Colonic mucosa (tissue), 4 donors: ENCODE data around the gene SLC25A52. TPM values are rescaled to one million over a fixed set of nuclear protein-coding genes. Genes with fewer than 3 reads are reported as not detected.
"Not testable (repeated sequence)": the region's sequence is repeated elsewhere in the genome, so short reads cannot be mapped to it uniquely, and the experiment has no call there.

ENCODE experiments used
- DNase-seq: peaks from one replicate; pipeline ENCODE4 v3.0.0-alpha.2; 2020
- H3K27ac ChIP-seq: fragments of 200-600 bp; one replicate; pipeline ENCODE4 v1.8.0; 2021
- H3K27me3 ChIP-seq: fragments of 200-600 bp; one replicate; pipeline ENCODE4 v1.8.0; 2021
- H3K36me3 ChIP-seq: fragments of 200-600 bp; one replicate; pipeline ENCODE4 v1.8.0; 2021
- H3K4me1 ChIP-seq: fragments of 200-600 bp; one replicate; pipeline ENCODE4 v1.8.0; 2021; ENCODE audit warnings: mild to moderate bottlenecking
- H3K4me3 ChIP-seq: fragments of 200-600 bp; one replicate; pipeline ENCODE4 v1.8.0; 2021
- H3K9ac ChIP-seq, 2 donors: one replicate each; pipeline ENCODE4 v1.7.0; 2013; ENCODE audit warnings: control low read depth in 2 of 2, low read depth in 2 of 2, low read length in 2 of 2
- H3K9me3 ChIP-seq: fragments of 200-600 bp; one replicate; pipeline ENCODE4 v1.8.0; 2021
- intact Hi-C: fragments of 100-400 bp; cut with DNase I; formaldehyde crosslinking; loops from one replicate; pipeline ENCODE4 v1.14.1; 2022
- total RNA-seq, 2 donors: library from RNA; stranded (reverse); fragmentation: NEBNext Ultra II Directional in 1 of 2; extraction: Animal tissue kit (Norgen Biotek cat#: 25700) in 1 of 2; gene quantifications; one replicate each; pipeline ENCODE4 v1.2.1, GENCODE V29; 2021
- TF ChIP-seq, protein P1 (sequence below): fragments of 200-600 bp; IDR thresholded peaks from one replicate; pipeline ENCODE4 v1.8.0; 2022; ENCODE audit warnings: antibody characterized with exemption, mild to moderate bottlenecking
- donor health status: healthy.
- donor health status: DM: no; HTN: no; CAD: no.
- donor health status: DM: no; HTN: no; CAD: no.

SLC25A52 gene
- total RNA-seq, 2 donors from 2014 or later = not detected

DNA sequence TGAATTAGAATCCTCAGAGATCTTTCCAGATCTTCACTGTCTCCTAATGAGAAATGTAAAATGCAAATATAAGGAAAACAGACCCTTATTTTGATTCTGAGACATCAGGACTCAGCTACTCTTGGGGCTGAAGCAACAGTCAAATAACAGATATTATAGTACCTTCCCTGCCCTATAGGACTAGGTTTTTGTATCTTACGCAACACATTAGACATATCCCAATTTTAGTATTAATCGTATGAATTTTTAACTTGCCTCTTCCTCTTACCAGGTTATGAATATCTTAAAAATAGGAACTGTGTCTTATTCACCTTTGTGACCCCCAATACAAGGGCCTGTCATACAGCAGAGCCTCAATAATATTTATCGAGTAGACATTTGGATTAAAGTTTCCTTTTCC lies 12.0 kb upstream of the SLC25A52 start:
- H3K27ac ChIP-seq = no peak overlapping the region
- H3K27me3 ChIP-seq = no peaks in the 10 kb centered on the region
- no peaks in the 10 kb centered on the region for H3K36me3 ChIP-seq
- TF ChIP-seq, protein P1, sequence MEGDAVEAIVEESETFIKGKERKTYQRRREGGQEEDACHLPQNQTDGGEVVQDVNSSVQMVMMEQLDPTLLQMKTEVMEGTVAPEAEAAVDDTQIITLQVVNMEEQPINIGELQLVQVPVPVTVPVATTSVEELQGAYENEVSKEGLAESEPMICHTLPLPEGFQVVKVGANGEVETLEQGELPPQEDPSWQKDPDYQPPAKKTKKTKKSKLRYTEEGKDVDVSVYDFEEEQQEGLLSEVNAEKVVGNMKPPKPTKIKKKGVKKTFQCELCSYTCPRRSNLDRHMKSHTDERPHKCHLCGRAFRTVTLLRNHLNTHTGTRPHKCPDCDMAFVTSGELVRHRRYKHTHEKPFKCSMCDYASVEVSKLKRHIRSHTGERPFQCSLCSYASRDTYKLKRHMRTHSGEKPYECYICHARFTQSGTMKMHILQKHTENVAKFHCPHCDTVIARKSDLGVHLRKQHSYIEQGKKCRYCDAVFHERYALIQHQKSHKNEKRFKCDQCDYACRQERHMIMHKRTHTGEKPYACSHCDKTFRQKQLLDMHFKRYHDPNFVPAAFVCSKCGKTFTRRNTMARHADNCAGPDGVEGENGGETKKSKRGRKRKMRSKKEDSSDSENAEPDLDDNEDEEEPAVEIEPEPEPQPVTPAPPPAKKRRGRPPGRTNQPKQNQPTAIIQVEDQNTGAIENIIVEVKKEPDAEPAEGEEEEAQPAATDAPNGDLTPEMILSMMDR = no peak
- intact Hi-C loops = no loop called here
- no peaks in the 10 kb centered on the region for H3K9me3 ChIP-seq
- DNase-seq = no peak
- no peak overlapping the region for H3K4me3 ChIP-seq
- no peaks in the 10 kb centered on the region for H3K4me1 ChIP-seq
- no peak overlapping the region for H3K9ac ChIP-seq

DNA sequence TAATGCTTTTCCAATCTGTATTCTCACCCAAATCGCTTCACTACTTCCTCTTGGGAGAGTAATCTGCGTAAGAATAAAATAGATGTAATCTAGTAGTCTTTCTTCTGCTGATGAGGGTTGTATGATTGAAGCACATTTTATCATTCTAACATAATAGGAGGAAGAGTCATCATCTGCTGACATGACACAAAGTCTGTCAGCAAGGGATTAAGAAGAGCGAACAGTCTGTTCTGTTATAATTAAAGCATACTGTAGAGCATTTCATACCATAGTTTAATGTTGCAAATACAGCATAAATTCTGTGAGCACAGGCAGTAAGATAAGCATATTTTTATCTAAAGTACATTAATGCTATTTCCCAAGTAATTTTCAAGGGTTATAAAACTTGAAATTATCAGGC lies 10.4 kb downstream of the SLC25A52 start:
- no peak for DNase-seq
- H3K9me3 ChIP-seq = no peaks in the 10 kb centered on the region
- no peaks in the 10 kb centered on the region for H3K36me3 ChIP-seq
- H3K4me1 ChIP-seq = no peaks in the 10 kb centered on the region
- H3K27me3 ChIP-seq = no peaks in the 10 kb centered on the region
- H3K9ac ChIP-seq = no peak overlapping the region
- H3K4me3 ChIP-seq = no peak overlapping the region
- H3K27ac ChIP-seq = no peak overlapping the region
- intact Hi-C loops = no loop called here
- TF ChIP-seq, protein P1 = no peak

DNA sequence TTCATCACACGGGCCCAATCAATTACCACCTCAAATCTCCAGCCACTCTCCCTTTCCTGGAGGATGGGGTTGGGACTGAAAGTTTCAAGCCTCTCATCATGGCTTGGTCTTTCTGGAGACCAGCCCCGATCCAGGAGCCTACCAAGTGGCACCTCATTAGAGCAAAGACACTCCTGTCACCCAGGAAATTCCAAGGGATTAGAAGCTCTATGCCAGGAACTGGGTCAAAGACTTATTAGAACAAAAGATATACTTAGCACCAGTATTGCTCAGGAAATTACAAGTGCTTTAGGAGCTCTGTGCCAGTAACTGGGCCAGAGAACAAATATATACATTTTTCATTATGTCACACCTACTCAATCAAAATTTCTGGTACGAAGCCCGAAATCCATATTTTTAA lies 14.3 kb downstream of the SLC25A52 start:
- TF ChIP-seq, protein P1 = no peak
- Histone ChIP-seq H3K4me3 (no peak overlapping the region), H3K36me3 (no peaks in the 10 kb centered on the region), H3K9ac (no peak overlapping the region), H3K27me3 (no peaks in the 10 kb centered on the region), H3K4me1 (no peaks in the 10 kb centered on the region), H3K27ac (no peak overlapping the region), H3K9me3 (no peaks in the 10 kb centered on the region)
- DNase-seq = no peak
- intact Hi-C loops = loop anchor here (5.0 kb wide), 1 partner anchor 231 kb away; no protein-coding TSS in a partner anchor

DNA sequence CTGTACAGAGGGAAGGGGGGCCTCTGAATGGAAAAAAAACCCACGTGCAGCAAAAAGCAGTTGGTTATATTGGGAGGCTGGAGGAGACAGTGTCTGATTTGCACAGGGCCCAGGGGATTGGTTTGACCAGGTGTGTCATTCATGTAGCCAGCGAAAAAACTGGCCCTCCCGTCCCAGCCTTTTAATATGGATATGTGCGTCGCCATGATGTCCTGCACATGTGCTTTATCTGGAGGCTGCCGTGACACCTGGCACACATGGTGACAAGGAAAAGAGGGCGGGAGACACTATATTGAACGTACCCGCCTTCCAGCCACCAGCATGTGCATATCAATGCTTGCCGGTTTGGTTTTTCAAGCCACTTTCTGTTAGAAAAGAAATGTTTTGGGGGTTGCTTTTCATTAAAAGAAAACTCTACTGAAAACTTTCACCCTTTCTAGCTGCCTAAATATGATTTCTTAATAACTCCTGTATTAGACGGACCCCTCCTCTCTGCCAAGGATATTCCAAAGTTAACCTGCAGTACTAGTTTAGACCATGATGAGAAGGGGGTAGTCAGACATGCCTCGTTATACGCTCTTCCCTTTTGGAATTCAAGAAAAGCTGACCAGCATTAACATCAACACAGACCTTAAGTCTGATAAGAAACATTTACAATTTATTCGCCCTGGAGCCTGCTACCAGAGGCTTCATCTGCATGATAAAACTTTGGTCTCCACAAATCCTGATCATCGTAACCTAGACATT lies 16.2 kb downstream of the SLC25A52 start:
- Histone ChIP-seq H3K9ac (no peak overlapping the region), H3K4me3 (no peak overlapping the region), H3K36me3 (no peaks in the 10 kb centered on the region), H3K9me3 (no peaks in the 10 kb centered on the region), H3K27me3 (no peaks in the 10 kb centered on the region), H3K27ac (no peak overlapping the region), H3K4me1 (no peaks in the 10 kb centered on the region)
- TF ChIP-seq, protein P1 = no peak
- no peak for DNase-seq
- intact Hi-C loops = loop anchor here (5.0 kb wide), 2 partner anchors 73 to 233 kb away; no protein-coding TSS in a partner anchor

DNA sequence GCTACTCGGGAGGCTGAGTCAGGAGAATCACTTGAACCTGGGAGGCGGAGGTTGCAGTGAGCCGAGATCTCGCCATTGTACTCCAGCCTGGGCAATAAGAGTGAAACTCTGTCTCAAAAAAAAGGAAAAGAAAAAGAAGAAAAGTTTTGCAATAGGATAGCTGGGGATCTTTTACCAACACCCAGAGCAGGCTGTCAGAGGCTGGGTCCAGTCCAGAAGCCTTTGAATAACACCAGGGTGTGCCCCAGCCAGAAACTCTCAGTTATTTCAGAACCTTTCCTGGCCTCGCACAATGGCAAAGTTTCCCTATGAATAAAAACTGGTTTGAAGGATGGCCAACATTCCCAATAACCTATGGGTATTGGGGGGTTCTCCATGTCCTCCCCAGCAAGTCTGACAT lies 17.1 kb downstream of the SLC25A52 start:
- not testable (repeated sequence) for H3K27ac ChIP-seq, H3K9ac ChIP-seq, H3K9me3 ChIP-seq, DNase-seq, H3K4me1 ChIP-seq, H3K36me3 ChIP-seq, H3K27me3 ChIP-seq, H3K4me3 ChIP-seq
- intact Hi-C loops = loop anchor here (5.0 kb wide), 1 partner anchor 74 kb away; no protein-coding TSS in a partner anchor

DNA sequence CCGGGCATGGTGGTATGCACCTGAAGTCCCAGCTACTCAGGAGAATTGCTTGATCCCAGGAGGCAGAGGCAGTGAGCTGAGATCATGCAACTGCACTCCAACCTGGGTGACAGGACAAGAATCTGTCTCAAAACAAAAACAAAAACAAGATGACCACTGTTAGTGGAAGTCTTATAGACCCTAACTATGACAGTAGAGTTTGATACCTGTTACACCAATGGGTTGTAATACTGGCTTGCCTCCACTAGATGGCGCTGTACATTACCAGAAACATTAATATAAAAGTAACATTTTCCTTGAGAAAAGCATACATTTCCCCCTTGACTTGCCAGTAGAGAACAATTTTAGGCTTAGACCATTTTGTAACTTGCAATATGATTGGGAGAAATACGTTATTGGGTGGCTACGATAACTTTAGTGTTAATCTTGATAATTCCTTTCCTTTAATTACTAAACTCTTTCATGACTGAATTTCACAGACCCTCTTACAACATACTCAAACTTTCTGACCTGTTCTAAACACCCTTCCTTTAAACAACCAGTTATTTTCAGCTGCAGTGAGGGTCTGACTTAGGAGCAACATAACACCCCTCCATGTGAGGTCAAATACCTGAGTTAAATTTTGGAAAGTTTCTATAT lies 19.5 kb downstream of the SLC25A52 start:
- intact Hi-C loops = loop anchor here (5.0 kb wide), 1 partner anchor 76 kb away; no protein-coding TSS in a partner anchor
- DNase-seq = peak; percentile 48
- H3K9me3 ChIP-seq = no peaks in the 10 kb centered on the region
- H3K4me3 ChIP-seq = no peak overlapping the region
- H3K36me3 ChIP-seq = no peaks in the 10 kb centered on the region
- no peak overlapping the region for H3K27ac ChIP-seq
- no peak overlapping the region for H3K9ac ChIP-seq
- TF ChIP-seq, protein P1 = peak; percentile 93
- no peaks in the 10 kb centered on the region for H3K27me3 ChIP-seq
- no peaks in the 10 kb centered on the region for H3K4me1 ChIP-seq
